Neural cell (in vitro differentiated cells): ENCODE measurements around the gene PPM1D. TPM values are rescaled to one million over a fixed set of nuclear protein-coding genes. Genes with fewer than 3 reads are reported as not detected.
"Not testable (repeated sequence)": the region's sequence is repeated elsewhere in the genome, so short reads cannot be mapped to it uniquely, and the experiment has no call there.

Source experiments
- H2AFZ ChIP-seq: fragments of 200-600, 300-800 bp; sonication (generic), shearing (Covaris generic); 2 replicates; pipeline ENCODE4 v1.6.0; 2014; ENCODE audit warnings: low read depth, mild to moderate bottlenecking, antibody characterized with exemption, low read length, moderate library complexity
- H3F3A ChIP-seq: fragments of 200-600 bp; shearing (Covaris generic); 2 replicates; pipeline ENCODE4 v1.6.1; 2016; ENCODE audit warnings: mild to moderate bottlenecking, moderate library complexity, mixed read lengths, antibody characterized with exemption, low read length; ENCODE audit not compliant: insufficient read depth, poor library complexity, severe bottlenecking
- H3K27ac ChIP-seq: fragments of 200-600, 300-800 bp; sonication (generic), shearing (Covaris generic); 2 replicates; pipeline ENCODE4 v1.5.1; 2014; ENCODE audit warnings: mild to moderate bottlenecking, low read length, moderate library complexity
- H3K27me3 ChIP-seq: fragments of 300-800, 200-600 bp; sonication (generic), shearing (Covaris generic); 2 replicates; pipeline ENCODE4 v1.6.0; 2014; ENCODE audit warnings: mild to moderate bottlenecking, low read depth, low read length, moderate library complexity; ENCODE audit not compliant: insufficient read depth
- H3K36me3 ChIP-seq: fragments of 300-800, 200-600 bp; sonication (generic), shearing (Covaris generic); 2 replicates; pipeline ENCODE4 v1.5.1; 2014; ENCODE audit warnings: mild to moderate bottlenecking, antibody characterized with exemption, low read length, moderate library complexity; ENCODE audit not compliant: insufficient read depth
- H3K4me2 ChIP-seq: fragments of 300-800, 200-600 bp; sonication (generic), shearing (Covaris generic); 2 replicates; pipeline ENCODE4 v1.6.0; 2014; ENCODE audit warnings: mild to moderate bottlenecking, low read length
- H3K4me3 ChIP-seq: fragments of 300-800, 200-600 bp; sonication (generic), shearing (Covaris generic); 2 replicates; pipeline ENCODE4 v1.5.1; 2014; ENCODE audit warnings: mild to moderate bottlenecking, low read length, moderate library complexity
- H3K79me2 ChIP-seq: fragments of 200-600 bp; shearing (Covaris generic); replicated peaks from 2 replicates; pipeline ENCODE4 v1.6.0; 2014; ENCODE audit warnings: mild to moderate bottlenecking, low read length, moderate library complexity; ENCODE audit not compliant: insufficient read depth
- H3K9ac ChIP-seq: fragments of 300-800, 200-600 bp; sonication (generic), shearing (Covaris generic); 2 replicates; pipeline ENCODE4 v1.6.1; 2016; ENCODE audit warnings: mild to moderate bottlenecking, low read length, mixed read lengths
- H3K9me2 ChIP-seq: fragments of 200-600 bp; shearing (Covaris generic); 2 replicates; pipeline ENCODE4 v1.6.1; 2016; ENCODE audit warnings: mild to moderate bottlenecking, low read length, mixed read lengths; ENCODE audit not compliant: insufficient read depth
- H3K9me3 ChIP-seq: fragments of 200-600, 300-800 bp; sonication (generic), shearing (Covaris generic); 2 replicates; pipeline ENCODE4 v1.6.1; 2016; ENCODE audit warnings: mild to moderate bottlenecking, mixed run types, low read length, moderate library complexity, mixed read lengths
- H4K20me1 ChIP-seq: fragments of 200-600 bp; shearing (Covaris generic); 2 replicates; pipeline ENCODE4 v1.6.1; 2016; ENCODE audit warnings: mild to moderate bottlenecking, mixed run types; ENCODE audit not compliant: insufficient read depth
- EZH2 ChIP-seq: fragments of 200-600, 300-800 bp; shearing (Covaris generic), sonication (generic); IDR thresholded peaks from 2 replicates; pipeline ENCODE4 v1.6.1; 2014; ENCODE audit warnings: antibody characterized with exemption, low read length, borderline replicate concordance, mild to moderate bottlenecking; ENCODE audit not compliant: insufficient read depth, poor library complexity, severe bottlenecking
- MXI1 ChIP-seq: fragments of 450-650 bp; conservative IDR thresholded peaks from 2 replicates; pipeline ENCODE4 v1.6.1; 2014; ENCODE audit warnings: antibody characterized with exemption, mild to moderate bottlenecking; ENCODE audit not compliant: poor library complexity, severe bottlenecking
- POLR2AphosphoS5 ChIP-seq: IDR thresholded peaks from 2 replicates; pipeline ENCODE4 v1.6.1; 2012
- RAD21 ChIP-seq: fragments of 450-650 bp; conservative IDR thresholded peaks from 2 replicates; pipeline ENCODE4 v1.6.1; 2014; ENCODE audit warnings: antibody characterized with exemption, mild to moderate bottlenecking, moderate library complexity
- SMC3 ChIP-seq: fragments of 450-650 bp; conservative IDR thresholded peaks from 2 replicates; pipeline ENCODE4 v1.6.1; 2014; ENCODE audit warnings: antibody characterized with exemption, mild to moderate bottlenecking, moderate library complexity; ENCODE audit not compliant: poor library complexity
- TAF1 ChIP-seq: IDR thresholded peaks from 2 replicates; pipeline ENCODE4 v1.6.1; 2012; ENCODE audit warnings: low read depth
- polyA plus RNA-seq: library from polyadenylated mRNA; depleted of rRNA; stranded (reverse); fragments of >200 nt; gene quantifications from 2 replicates; pipeline ENCODE4 v1.2.3, GENCODE V29; 2014
- TF ChIP-seq, protein P1 (sequence below): IDR thresholded peaks from 2 replicates; pipeline ENCODE4 v1.6.1; 2012; ENCODE audit warnings: borderline replicate concordance

The PPM1D gene
- polyA plus RNA-seq, 1 donor from 2014 or later: 14.7 TPM

GRCh38 chr17:60674637-60675036 lies 74.6 kb downstream of the PPM1D start:
- not testable (repeated sequence) for H3K79me2 ChIP-seq, H3K4me3 ChIP-seq, H3K4me2 ChIP-seq, H2AFZ ChIP-seq, H4K20me1 ChIP-seq, H3F3A ChIP-seq, H3K27ac ChIP-seq, H3K9me2 ChIP-seq, H3K9ac ChIP-seq, H3K27me3 ChIP-seq, H3K36me3 ChIP-seq, H3K9me3 ChIP-seq

DNA sequence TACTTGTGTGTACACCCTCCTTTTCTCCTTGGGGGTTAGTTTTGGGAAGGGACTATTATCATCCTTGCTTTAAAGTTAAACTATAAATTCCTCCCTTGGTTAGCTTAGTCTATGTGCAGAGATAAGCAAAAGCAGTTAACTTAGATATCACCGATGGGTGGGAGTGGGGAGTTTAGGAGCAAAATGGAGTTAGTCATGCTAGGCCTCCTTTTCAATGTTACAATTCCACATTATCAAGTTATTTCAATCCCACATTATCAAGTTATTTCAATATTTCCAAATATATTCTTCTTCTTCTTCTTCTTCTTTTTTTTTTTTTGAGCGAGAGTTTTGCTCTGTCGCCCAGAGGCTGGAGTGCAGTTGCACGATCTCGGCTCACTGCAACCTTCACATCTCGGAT lies 76.0 kb downstream of the PPM1D start:
- TF ChIP-seq, protein P1, sequence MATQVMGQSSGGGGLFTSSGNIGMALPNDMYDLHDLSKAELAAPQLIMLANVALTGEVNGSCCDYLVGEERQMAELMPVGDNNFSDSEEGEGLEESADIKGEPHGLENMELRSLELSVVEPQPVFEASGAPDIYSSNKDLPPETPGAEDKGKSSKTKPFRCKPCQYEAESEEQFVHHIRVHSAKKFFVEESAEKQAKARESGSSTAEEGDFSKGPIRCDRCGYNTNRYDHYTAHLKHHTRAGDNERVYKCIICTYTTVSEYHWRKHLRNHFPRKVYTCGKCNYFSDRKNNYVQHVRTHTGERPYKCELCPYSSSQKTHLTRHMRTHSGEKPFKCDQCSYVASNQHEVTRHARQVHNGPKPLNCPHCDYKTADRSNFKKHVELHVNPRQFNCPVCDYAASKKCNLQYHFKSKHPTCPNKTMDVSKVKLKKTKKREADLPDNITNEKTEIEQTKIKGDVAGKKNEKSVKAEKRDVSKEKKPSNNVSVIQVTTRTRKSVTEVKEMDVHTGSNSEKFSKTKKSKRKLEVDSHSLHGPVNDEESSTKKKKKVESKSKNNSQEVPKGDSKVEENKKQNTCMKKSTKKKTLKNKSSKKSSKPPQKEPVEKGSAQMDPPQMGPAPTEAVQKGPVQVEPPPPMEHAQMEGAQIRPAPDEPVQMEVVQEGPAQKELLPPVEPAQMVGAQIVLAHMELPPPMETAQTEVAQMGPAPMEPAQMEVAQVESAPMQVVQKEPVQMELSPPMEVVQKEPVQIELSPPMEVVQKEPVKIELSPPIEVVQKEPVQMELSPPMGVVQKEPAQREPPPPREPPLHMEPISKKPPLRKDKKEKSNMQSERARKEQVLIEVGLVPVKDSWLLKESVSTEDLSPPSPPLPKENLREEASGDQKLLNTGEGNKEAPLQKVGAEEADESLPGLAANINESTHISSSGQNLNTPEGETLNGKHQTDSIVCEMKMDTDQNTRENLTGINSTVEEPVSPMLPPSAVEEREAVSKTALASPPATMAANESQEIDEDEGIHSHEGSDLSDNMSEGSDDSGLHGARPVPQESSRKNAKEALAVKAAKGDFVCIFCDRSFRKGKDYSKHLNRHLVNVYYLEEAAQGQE: no peak
- TF ChIP-seq TAF1 (no peak), MXI1 (no peak)
- no peak overlapping the region for H3K27ac ChIP-seq
- H3K4me3 ChIP-seq: no peak overlapping the region

GRCh38 chr17:60676758-60677307 lies 76.8 kb downstream of the PPM1D start:
- peak overlapping the region; percentile 81 for H2AFZ ChIP-seq
- H3K27ac ChIP-seq: peak overlapping the region; percentile 55
- no peaks in the 10 kb centered on the region for H3K9me3 ChIP-seq
- H3F3A ChIP-seq: no peaks in the 10 kb centered on the region
- H3K9me2 ChIP-seq: no peaks in the 10 kb centered on the region
- H3K79me2 ChIP-seq: peaks cover 4% of the 10 kb centered on the region
- no peaks in the 10 kb centered on the region for H4K20me1 ChIP-seq
- H3K27me3 ChIP-seq: no peaks in the 10 kb centered on the region
- peak overlapping the region; percentile 89 for H3K4me2 ChIP-seq
- H3K9ac ChIP-seq: peak overlapping the region; percentile 61
- H3K36me3 ChIP-seq: no peaks in the 10 kb centered on the region
- TF ChIP-seq SMC3 (no peak), EZH2 (no peak), TAF1 (peak; percentile 5), POLR2AphosphoS5 (no peak), RAD21 (no peak)
- peak overlapping the region; percentile 75 for H3K4me3 ChIP-seq

More for the DNA sequence above, 76.0 kb downstream of the PPM1D start:
- no peaks in the 10 kb centered on the region for H4K20me1 ChIP-seq
- no peak overlapping the region for H2AFZ ChIP-seq
- no peak overlapping the region for H3K4me2 ChIP-seq
- H3K9ac ChIP-seq: no peak overlapping the region
- no peaks in the 10 kb centered on the region for H3K27me3 ChIP-seq
- no peaks in the 10 kb centered on the region for H3K36me3 ChIP-seq
- no peaks in the 10 kb centered on the region for H3K9me2 ChIP-seq
- no peaks in the 10 kb centered on the region for H3K9me3 ChIP-seq
- H3K79me2 ChIP-seq: peaks cover 4% of the 10 kb centered on the region
- no peaks in the 10 kb centered on the region for H3F3A ChIP-seq
